K562 (cell line): ENCODE measurements around the gene RBMS1.

Experiments used
- EGR1 ChIP-seq: fragments of 450-650 bp; conservative IDR thresholded peaks from 2 replicates; pipeline ENCODE4 v1.6.1; 2017; ENCODE audit warnings: mild to moderate bottlenecking
- SIX5 ChIP-seq, 2 experiments: IDR thresholded peaks; 2 replicates each; pipeline ENCODE4 v1.6.1; 2011; ENCODE audit warnings: low read length in 2 of 2, borderline replicate concordance in 1 of 2, low read depth in 1 of 2, mild to moderate bottlenecking in 1 of 2, moderate library complexity in 1 of 2; ENCODE audit not compliant: insufficient read depth in 1 of 2
- TF ChIP-seq, protein P1 (sequence below), 3 experiments: IDR thresholded peaks in 2 of 3; conservative IDR thresholded peaks in 1 of 3; 2 replicates each; pipeline ENCODE4 v1.5.1; 2011 to 2012; ENCODE audit warnings: low read length in 3 of 3, mild to moderate bottlenecking in 3 of 3, control low read depth in 2 of 3, improper control_type of control experiment in 1 of 3, inconsistent platforms in 1 of 3, low read depth in 1 of 3, mixed read lengths in 1 of 3, moderate library complexity in 1 of 3; ENCODE audit not compliant: insufficient read depth in 2 of 3

DNA sequence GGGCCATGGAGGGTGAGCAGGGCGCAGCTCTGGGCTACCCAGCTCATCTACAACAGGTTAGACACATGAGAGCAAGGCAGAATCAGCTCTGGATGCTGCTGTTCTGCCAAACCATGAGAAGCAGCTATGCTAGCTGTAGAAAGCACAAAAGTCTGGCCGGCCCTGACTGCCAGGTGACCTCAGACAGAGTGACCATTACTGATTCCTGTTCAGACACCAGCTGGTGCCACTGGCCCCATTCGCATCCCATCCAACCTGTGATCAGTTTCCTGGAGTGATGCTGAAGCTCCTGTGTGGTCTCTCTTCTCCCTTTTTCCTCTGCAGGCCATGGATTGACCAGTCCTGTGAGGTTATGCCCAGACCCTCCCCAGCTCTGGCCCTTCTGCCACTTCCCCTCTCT is 14.3 kb downstream of the RBMS1 start:
- TF ChIP-seq, protein P1, sequence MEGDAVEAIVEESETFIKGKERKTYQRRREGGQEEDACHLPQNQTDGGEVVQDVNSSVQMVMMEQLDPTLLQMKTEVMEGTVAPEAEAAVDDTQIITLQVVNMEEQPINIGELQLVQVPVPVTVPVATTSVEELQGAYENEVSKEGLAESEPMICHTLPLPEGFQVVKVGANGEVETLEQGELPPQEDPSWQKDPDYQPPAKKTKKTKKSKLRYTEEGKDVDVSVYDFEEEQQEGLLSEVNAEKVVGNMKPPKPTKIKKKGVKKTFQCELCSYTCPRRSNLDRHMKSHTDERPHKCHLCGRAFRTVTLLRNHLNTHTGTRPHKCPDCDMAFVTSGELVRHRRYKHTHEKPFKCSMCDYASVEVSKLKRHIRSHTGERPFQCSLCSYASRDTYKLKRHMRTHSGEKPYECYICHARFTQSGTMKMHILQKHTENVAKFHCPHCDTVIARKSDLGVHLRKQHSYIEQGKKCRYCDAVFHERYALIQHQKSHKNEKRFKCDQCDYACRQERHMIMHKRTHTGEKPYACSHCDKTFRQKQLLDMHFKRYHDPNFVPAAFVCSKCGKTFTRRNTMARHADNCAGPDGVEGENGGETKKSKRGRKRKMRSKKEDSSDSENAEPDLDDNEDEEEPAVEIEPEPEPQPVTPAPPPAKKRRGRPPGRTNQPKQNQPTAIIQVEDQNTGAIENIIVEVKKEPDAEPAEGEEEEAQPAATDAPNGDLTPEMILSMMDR (IDR thresholded peaks at IDR 0.05 in 2 of 3, conservative IDR thresholded peaks at IDR 0.05 in 1 of 3; ENCODE audit: insufficient read depth in 2 of 3, low read depth in 1 of 3, low read length in 3 of 3), result no peak
- TF ChIP-seq EGR1 (no peak), SIX5 (IDR thresholded peaks at IDR 0.05; ENCODE audit: borderline replicate concordance in 1 of 2, insufficient read depth in 1 of 2, low read depth in 1 of 2, low read length in 2 of 2) (no peak)
